T-helper 2 cell treated with Interferon-gamma antibody and Interleukin-4, amounts not matched to agents 5 μg/mL and 100 μg/mL, for 36 hours (primary cell): ENCODE results near the gene SEMA3C.

Source experiments
- DNase-seq: peaks from one replicate; pipeline ENCODE4 v3.0.0; 2021; ENCODE audit warnings: low spot score
- H3K27ac Mint-ChIP-seq: one replicate; pipeline ENCODE4 v1.8.0; 2021; ENCODE audit warnings: mild to moderate bottlenecking, mixed read lengths
- H3K27me3 Mint-ChIP-seq: one replicate; pipeline ENCODE4 v1.8.0; 2021; ENCODE audit warnings: low read depth, mixed read lengths
- H3K36me3 Mint-ChIP-seq: one replicate; pipeline ENCODE4 v1.8.0; 2021; ENCODE audit warnings: low read depth, mixed read lengths
- H3K4me1 Mint-ChIP-seq: one replicate; pipeline ENCODE4 v1.8.0; 2021; ENCODE audit warnings: low read depth, mixed read lengths
- H3K4me3 Mint-ChIP-seq: one replicate; pipeline ENCODE4 v1.8.0; 2022; ENCODE audit warnings: mild to moderate bottlenecking, moderate library complexity, mixed read lengths
- H3K9me3 Mint-ChIP-seq: one replicate; pipeline ENCODE4 v1.8.0; 2021; ENCODE audit warnings: mixed read lengths

Gene SEMA3C

DNA sequence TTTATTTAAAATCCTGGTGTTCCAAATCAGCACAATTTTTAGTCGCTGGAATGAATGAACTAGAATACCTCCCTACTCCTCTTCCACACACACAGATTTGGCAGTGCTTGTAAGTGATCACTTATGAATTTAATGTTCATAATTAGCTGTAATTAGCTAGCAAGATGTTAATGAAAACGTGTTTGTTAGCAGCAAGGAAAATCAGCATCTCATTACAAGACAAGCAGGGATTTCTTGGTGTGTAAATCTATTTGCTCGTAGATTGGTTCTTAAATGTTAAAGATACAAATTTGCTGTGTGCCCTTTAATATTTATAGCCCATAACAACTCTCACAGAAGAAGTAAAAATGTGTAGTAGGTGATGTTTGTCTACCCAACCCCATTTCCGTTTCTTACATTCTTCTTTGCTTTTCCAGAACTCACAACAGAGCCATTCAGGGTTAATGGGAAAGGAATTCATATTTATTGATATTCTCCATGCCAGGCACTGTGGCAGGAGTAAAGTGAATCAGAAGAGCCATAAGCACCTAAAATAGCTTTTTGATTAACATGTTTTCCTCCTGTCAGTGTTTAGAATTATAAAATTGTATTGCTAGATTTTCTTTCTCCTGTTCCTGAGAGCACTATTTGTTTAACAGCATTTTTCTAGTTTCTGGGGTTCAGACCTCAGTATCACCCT, 49.6 kb downstream of the SEMA3C start:
- Mint-ChIP-seq H3K4me3 (no peak overlapping the region), H3K27ac (no peak overlapping the region), H3K27me3 (no peaks in the 10 kb centered on the region), H3K4me1 (no peaks in the 10 kb centered on the region), H3K36me3 (no peaks in the 10 kb centered on the region), H3K9me3 (no peaks in the 10 kb centered on the region)
- DNase-seq: no peak

DNA sequence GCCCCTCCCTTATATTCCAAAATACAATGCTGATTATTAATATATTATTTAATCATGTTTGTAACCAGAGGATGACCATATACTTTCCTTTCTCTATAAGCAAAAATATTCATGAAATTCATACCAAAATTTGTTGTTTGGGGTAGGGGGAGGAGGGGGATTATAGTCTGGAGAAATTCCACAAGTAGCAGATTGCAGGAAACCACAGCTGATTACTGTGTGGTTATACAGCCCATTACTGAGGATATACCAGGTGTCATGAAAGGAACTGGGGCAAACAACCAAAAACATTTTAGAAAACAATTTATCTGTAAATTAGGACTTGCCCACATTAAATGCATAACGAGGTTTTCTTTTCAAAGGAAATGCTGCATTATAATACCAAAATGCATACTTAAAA, 50.3 kb downstream of the SEMA3C start:
- Mint-ChIP-seq H3K36me3 (no peaks in the 10 kb centered on the region), H3K4me1 (no peaks in the 10 kb centered on the region), H3K4me3 (no peak overlapping the region), H3K27ac (no peak overlapping the region), H3K9me3 (no peaks in the 10 kb centered on the region), H3K27me3 (no peaks in the 10 kb centered on the region)
- no peak for DNase-seq

DNA sequence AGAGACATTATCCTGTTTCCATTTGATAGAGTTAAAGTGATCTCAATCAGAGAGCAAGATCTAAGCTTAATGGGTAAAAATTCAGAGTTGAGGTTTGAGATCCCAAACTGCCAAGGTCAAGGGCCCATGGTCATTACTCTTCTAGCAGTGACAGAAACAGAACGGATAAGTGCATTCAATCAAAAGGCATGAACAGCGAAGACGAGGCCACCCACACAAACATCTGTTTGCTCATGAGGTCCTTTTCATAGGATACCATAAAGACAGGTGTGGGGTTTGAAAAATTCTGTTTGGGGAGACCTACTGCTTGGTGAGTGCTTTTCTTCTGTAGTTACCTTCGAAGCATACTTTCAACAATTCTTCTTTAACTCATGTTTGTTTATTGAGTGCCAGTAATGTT, 58.3 kb downstream of the SEMA3C start:
- Mint-ChIP-seq H3K9me3 (no peaks in the 10 kb centered on the region), H3K27ac (no peak overlapping the region), H3K27me3 (no peaks in the 10 kb centered on the region), H3K4me1 (no peaks in the 10 kb centered on the region), H3K36me3 (no peaks in the 10 kb centered on the region), H3K4me3 (no peak overlapping the region)
- no peak for DNase-seq

DNA sequence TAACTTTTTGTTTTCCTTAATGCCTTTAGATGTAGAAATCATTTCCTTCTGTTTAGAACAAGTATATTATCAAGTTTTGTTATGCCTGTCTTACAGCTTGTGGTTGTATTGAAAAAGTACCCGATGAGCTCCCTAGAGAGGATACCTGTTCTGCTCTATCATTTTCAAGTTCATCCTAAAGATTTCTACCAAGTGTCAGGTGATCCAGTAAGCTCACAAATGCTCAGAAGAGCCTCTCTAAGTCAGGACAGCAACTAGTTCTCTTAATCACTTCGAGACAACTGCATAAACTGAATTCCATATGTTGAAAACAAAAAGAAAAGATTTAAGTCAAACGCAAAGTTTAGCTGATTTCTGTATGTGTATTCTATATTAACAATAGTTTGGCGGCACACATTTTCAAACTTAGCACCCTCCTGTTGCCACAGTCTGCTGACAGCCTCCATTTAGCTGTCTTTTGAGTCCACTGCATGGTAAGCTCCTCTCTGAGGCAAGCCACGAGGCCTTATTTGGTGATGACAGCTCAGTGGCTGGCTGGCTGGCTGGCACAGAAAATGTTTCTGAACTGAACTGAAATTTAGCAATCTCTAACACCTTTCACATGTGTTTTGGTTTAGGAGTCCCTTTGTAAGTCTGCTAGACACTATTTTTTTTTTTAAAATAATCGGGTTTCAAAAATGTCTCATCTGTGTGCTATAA, 59.4 kb downstream of the SEMA3C start:
- no peak overlapping the region for H3K4me3 Mint-ChIP-seq
- no peaks in the 10 kb centered on the region for H3K4me1 Mint-ChIP-seq
- H3K27ac Mint-ChIP-seq: no peak overlapping the region
- no peaks in the 10 kb centered on the region for H3K9me3 Mint-ChIP-seq
- no peaks in the 10 kb centered on the region for H3K27me3 Mint-ChIP-seq
- no peaks in the 10 kb centered on the region for H3K36me3 Mint-ChIP-seq
- DNase-seq: no peak

- H3K9me3 Mint-ChIP-seq: no peaks in the 10 kb centered on the region
- no peak overlapping the region for H3K4me3 Mint-ChIP-seq
- H3K36me3 Mint-ChIP-seq: no peaks in the 10 kb centered on the region
- DNase-seq: no peak
- H3K27ac Mint-ChIP-seq: no peak overlapping the region
- H3K4me1 Mint-ChIP-seq: no peaks in the 10 kb centered on the region
- H3K27me3 Mint-ChIP-seq: no peaks in the 10 kb centered on the region
Observed at GRCh38 chr7:80858141-80858903, 60.5 kb downstream of the SEMA3C start.

DNA sequence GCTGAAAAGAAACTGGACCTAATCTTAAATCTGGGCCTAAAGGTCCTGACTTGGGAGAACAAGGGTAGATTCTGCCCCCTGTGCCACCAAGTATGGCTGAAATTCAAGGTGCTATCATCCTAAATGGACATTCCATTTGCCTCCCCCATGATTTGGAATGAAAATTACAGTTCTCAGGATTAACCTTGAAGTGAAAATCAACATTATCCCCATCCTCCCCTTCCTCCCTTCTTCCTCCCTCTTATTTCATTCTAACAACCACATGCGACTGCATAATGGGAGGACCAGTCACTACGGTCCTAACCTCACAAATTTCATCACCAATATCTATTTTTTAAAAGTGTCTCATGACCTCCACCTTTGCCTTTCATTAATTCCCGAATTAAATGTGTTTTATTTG, 62.1 kb downstream of the SEMA3C start:
- no peak overlapping the region for H3K4me3 Mint-ChIP-seq
- H3K4me1 Mint-ChIP-seq: no peaks in the 10 kb centered on the region
- no peak for DNase-seq
- no peaks in the 10 kb centered on the region for H3K27me3 Mint-ChIP-seq
- peaks cover 4% of the 10 kb centered on the region for H3K9me3 Mint-ChIP-seq
- no peak overlapping the region for H3K27ac Mint-ChIP-seq
- no peaks in the 10 kb centered on the region for H3K36me3 Mint-ChIP-seq

- peaks cover 4% of the 10 kb centered on the region for H3K9me3 Mint-ChIP-seq
- no peaks in the 10 kb centered on the region for H3K27me3 Mint-ChIP-seq
- H3K27ac Mint-ChIP-seq: no peak overlapping the region
- H3K36me3 Mint-ChIP-seq: no peaks in the 10 kb centered on the region
- H3K4me3 Mint-ChIP-seq: no peak overlapping the region
- H3K4me1 Mint-ChIP-seq: no peaks in the 10 kb centered on the region
- no peak for DNase-seq
Observed at GRCh38 chr7:80851896-80852476, 66.9 kb downstream of the SEMA3C start.

DNA sequence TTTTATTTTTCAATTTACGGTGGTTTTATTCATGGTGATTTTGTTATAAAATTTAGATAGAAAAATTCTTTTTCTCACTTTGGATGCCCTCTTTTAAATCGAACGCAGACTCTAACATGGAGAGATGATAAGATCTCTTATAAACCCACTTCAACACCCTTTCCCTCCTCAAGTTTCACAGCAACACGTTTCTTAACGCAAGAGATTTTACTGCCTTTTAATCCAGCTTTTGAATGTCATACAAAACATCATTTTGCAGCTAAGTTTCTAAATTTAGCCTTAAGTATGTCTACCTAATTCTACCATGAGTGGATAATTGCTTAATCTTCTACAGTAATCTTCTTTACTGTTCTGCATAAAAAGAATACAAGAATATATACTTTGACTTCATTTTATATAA, 70.0 kb downstream of the SEMA3C start:
- H3K4me3 Mint-ChIP-seq: no peak overlapping the region
- no peaks in the 10 kb centered on the region for H3K4me1 Mint-ChIP-seq
- no peaks in the 10 kb centered on the region for H3K27me3 Mint-ChIP-seq
- H3K27ac Mint-ChIP-seq: no peak overlapping the region
- no peak for DNase-seq
- H3K36me3 Mint-ChIP-seq: no peaks in the 10 kb centered on the region
- H3K9me3 Mint-ChIP-seq: peaks cover 4% of the 10 kb centered on the region

- no peak for DNase-seq
- Mint-ChIP-seq H3K27me3 (no peaks in the 10 kb centered on the region), H3K4me3 (no peak overlapping the region), H3K4me1 (no peaks in the 10 kb centered on the region), H3K36me3 (no peaks in the 10 kb centered on the region), H3K27ac (no peak overlapping the region), H3K9me3 (peaks cover 4% of the 10 kb centered on the region)
Observed at GRCh38 chr7:80847895-80848294, 71.0 kb downstream of the SEMA3C start.

DNA sequence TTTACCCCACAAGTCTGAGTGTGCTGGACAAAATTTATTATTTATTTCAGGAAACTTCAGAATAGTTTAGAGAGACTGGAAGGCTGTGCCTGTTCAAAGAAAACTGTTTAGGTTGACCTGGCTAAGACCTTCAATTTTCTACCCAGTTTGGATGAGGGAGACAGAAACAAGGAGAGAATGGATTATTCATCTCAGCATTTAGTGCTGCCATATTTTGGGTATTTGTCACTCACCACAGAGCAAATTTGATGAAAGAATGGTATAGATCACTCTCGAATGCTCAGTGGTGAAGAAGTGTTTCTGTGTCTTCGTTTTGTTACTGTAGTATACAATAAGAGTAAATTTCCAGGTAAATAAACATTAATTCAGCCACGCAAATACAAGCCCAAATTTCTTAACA, 71.8 kb downstream of the SEMA3C start:
- H3K4me3 Mint-ChIP-seq: no peak overlapping the region
- H3K9me3 Mint-ChIP-seq: peaks cover 1% of the 10 kb centered on the region
- H3K27me3 Mint-ChIP-seq: no peaks in the 10 kb centered on the region
- no peaks in the 10 kb centered on the region for H3K36me3 Mint-ChIP-seq
- no peaks in the 10 kb centered on the region for H3K4me1 Mint-ChIP-seq
- no peak overlapping the region for H3K27ac Mint-ChIP-seq
- DNase-seq: no peak

DNA sequence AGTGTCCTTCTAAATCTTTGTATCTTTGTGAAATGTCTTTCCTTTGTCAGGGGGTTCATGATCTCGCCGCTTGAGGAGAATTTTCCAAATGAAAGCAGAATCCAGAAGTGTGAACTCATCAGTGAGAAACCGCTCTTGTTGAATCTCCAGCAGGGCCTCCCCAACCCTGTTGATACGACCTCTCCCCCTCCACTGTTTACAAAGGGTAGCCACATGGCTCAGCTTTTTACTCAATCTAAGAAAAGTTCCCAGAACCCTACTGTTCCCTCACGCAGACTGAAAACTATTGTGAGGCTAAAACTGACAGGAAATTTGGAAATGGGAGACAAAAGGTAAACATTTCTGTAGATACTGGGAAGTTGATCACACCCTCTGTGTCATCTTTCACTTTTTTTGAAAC, 73.9 kb downstream of the SEMA3C start:
- DNase-seq: no peak
- H3K9me3 Mint-ChIP-seq: no peaks in the 10 kb centered on the region
- no peaks in the 10 kb centered on the region for H3K27me3 Mint-ChIP-seq
- no peak overlapping the region for H3K27ac Mint-ChIP-seq
- H3K36me3 Mint-ChIP-seq: no peaks in the 10 kb centered on the region
- no peaks in the 10 kb centered on the region for H3K4me1 Mint-ChIP-seq
- no peak overlapping the region for H3K4me3 Mint-ChIP-seq

DNA sequence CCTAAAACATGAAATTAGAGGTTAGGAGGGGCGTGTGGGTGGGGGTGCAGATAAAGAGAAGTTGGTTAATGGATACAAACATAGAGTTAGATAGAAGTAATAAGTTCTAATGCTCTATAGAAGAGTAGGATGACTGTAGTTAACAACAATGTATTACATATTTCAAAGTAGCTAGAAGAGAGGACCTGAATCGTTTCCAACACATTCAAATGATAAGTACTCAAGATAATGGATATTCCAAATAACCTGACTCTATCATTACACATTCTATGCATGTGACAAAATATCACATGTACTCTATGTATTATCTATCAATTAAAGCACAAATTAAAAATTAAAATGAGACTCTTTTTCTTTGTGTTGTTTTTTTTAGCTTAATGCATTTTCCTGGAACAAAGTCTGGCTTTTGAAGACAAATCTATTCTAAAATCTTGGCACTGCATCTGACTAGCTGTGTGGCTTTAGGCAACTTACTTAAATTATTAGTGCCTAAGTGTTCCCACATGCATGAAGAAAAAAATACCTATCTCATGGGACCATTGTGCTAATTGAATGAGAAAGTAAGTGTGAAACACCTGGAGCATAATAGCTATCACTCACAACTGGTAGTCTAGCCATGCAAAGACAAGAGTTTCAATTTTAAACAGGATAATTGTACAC, 75.7 kb downstream of the SEMA3C start:
- H3K36me3 Mint-ChIP-seq: no peaks in the 10 kb centered on the region
- H3K9me3 Mint-ChIP-seq: no peaks in the 10 kb centered on the region
- no peaks in the 10 kb centered on the region for H3K27me3 Mint-ChIP-seq
- no peak for DNase-seq
- no peak overlapping the region for H3K27ac Mint-ChIP-seq
- no peak overlapping the region for H3K4me3 Mint-ChIP-seq
- H3K4me1 Mint-ChIP-seq: no peaks in the 10 kb centered on the region

DNA sequence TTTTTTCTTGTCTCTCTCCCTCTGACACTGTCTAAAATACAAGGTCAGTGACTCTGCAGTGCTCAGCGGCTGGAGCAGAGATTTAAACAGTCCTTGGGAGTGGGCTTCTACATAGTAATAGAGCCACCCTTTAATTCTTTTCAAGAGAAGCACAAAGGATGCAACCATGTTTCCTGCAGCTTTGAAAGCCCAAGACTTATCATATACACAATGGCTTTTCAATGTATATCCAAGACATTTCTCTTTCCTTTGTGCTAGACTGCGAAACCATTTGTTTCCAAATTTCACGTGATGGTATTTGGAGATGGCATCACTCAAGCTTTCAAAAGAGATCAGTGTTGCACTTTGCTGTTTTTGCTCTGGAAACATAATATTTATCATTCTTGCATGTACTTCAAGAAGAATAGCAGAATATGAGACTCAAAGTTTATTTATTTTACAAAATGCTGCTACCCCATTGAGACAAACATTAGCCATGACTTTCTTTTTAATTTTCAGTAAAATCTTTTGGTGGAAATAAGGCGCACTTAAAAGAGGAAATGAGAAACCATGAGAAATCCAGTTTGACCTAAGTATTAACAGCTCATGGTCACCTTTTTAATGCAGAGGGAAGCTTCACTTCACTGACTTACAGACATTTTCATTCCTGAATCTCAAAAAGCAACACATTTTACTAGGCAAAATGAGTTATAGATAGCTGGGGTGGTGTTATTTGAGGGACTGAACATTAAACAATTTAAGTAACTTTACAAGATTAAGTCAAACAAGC, 76.6 kb downstream of the SEMA3C start:
- Mint-ChIP-seq H3K4me3 (no peak overlapping the region), H3K9me3 (no peaks in the 10 kb centered on the region), H3K27me3 (no peaks in the 10 kb centered on the region), H3K27ac (no peak overlapping the region), H3K4me1 (no peaks in the 10 kb centered on the region), H3K36me3 (no peaks in the 10 kb centered on the region)
- no peak for DNase-seq
